OCI-LY7 (cell line): ENCODE measurements around the gene C6orf58.

Experiments used
- CTCF ChIP-seq: fragments of 200-600 bp; sonication (generic); conservative IDR thresholded peaks from 2 replicates; pipeline ENCODE4 v1.5.1; 2014; ENCODE audit warnings: mild to moderate bottlenecking, antibody characterized with exemption, low read length, moderate library complexity, mixed read lengths
- EZH2phosphoT487 ChIP-seq: fragments of 200-600 bp; sonication (generic); IDR thresholded peaks from 2 replicates; pipeline ENCODE4 v1.6.1; 2018; ENCODE audit warnings: low read depth, borderline replicate concordance, mild to moderate bottlenecking, mixed run types, antibody characterized with exemption, low read length, moderate library complexity, mixed read lengths

GRCh38 chr6:127618729-127619128, 41.8 kb downstream of the C6orf58 start:
- TF ChIP-seq CTCF (no peak), EZH2phosphoT487 (no peak)
